Vagina (tissue), 2 donors: ENCODE results near the gene MDK.

Source experiments
- CTCF ChIP-seq, 3 experiments: fragments of 450-650 bp in 2 of 3; fragments of 200-600 bp in 1 of 3; sonication (generic) in 1 of 3; IDR thresholded peaks; one replicate each; pipeline ENCODE4 v1.5.1; 2017 to 2019; ENCODE audit warnings: antibody characterized with exemption in 3 of 3, mild to moderate bottlenecking in 2 of 3, moderate library complexity in 2 of 3
- POLR2A ChIP-seq, 2 donors: fragments of 450-650 bp; IDR thresholded peaks; one replicate each; pipeline ENCODE4 v1.6.1; 2017; ENCODE audit warnings: antibody characterized with exemption in 2 of 2, mild to moderate bottlenecking in 2 of 2, moderate library complexity in 2 of 2

GRCh38 chr11:46372086-46372485 is 9.4 kb upstream of the MDK start:
- no peak for TF ChIP-seq CTCF (IDR thresholded peaks at IDR 0.05)
- no peak for TF ChIP-seq POLR2A (IDR thresholded peaks at IDR 0.05)
